ENCODE data around the gene ABCC3. TPM values are rescaled to one million over a fixed set of nuclear protein-coding genes. Genes with fewer than 3 reads are reported as not detected.

The ABCC3 gene
- total and polyA plus RNA-seq, 2 donors (not counting 3 experiments of a cell fraction or from before 2014, with no cell fraction given): 1.1 to 2.6 TPM

- intact Hi-C loops (cut with micrococcal nuclease) (no loop called here), dilution Hi-C loops (cut with MboI; ENCODE audit: extremely low pct_ligation_motif_present, low sequenced_read_pairs) (no loop called here)
- H3K9me3 ChIP-seq (replicated peaks; ENCODE audit: control insufficient read depth, insufficient read depth, low read length): no peaks in the 10 kb centered on the region
- FAIRE-seq (no peak), DNase-seq (ENCODE audit: low read depth, low spot score) (no peak)
- peaks cover 16% of the 10 kb centered on the region for H4K20me1 ChIP-seq (replicated peaks; ENCODE audit: control insufficient read depth, extremely low read depth, insufficient read depth, low read length)
- no peak overlapping the region for H3K4me2 ChIP-seq (ENCODE audit: insufficient read depth, low read length)
- no peak overlapping the region for H2AFZ ChIP-seq (ENCODE audit: low read depth, low read length)
- H3K79me2 ChIP-seq (ENCODE audit: control insufficient read depth, insufficient read depth, low read length): peaks cover 98% of the 10 kb centered on the region
- no peaks in the 10 kb centered on the region for H3K9me1 ChIP-seq (replicated peaks; ENCODE audit: control insufficient read depth, extremely low read depth, insufficient read depth, low read length)
- ChIA-PET CTCF (interaction anchor here (1.2 to 2.1 kb wide), 2 partner anchors 16 to 20 kb away, joined by 3 to 5 read pairs; no protein-coding TSS in a partner anchor), POLR2A (no interaction called here)
- H3K27me3 ChIP-seq (ENCODE audit: control insufficient read depth in 2 of 2, insufficient read depth in 2 of 2, low read length in 2 of 2): no peaks in the 10 kb centered on the region
- H3K36me3 ChIP-seq (ENCODE audit: control insufficient read depth in 2 of 2, extremely low read depth in 1 of 2, insufficient read depth in 2 of 2, low read length in 2 of 2): no peaks in the 10 kb centered on the region
- no peak overlapping the region for H3K4me3 ChIP-seq (replicated peaks in 1 of 3; ENCODE audit: insufficient read depth in 1 of 3, low read depth in 1 of 3, low read length in 3 of 3)
- no TSS peak for BruUV-seq (replicated peaks)
- TF ChIP-seq FOS (IDR thresholded peaks at IDR 0.05; ENCODE audit: borderline replicate concordance, insufficient read depth, low read length): no peak
- no peak for TF ChIP-seq EZH2 (IDR thresholded peaks at IDR 0.05; ENCODE audit: borderline replicate concordance, low read depth, low read length, severe bottlenecking)
- TF ChIP-seq JUN (IDR thresholded peaks at IDR 0.05; ENCODE audit: borderline replicate concordance, insufficient read depth, insufficient read length, low read depth): no peak
- no peak for TF ChIP-seq MYC (IDR thresholded peaks at IDR 0.05; ENCODE audit: low read depth, low read length)
- no peak for TF ChIP-seq POLR2AphosphoS5 (IDR thresholded peaks at IDR 0.05; ENCODE audit: insufficient read depth, low read depth, low read length)
- TF ChIP-seq MAX (IDR thresholded peaks at IDR 0.05; ENCODE audit: insufficient read depth, insufficient read length): no peak
- no peak for TF ChIP-seq CTCF (IDR thresholded peaks at IDR 0.05; ENCODE audit: extremely low read depth in 1 of 2, insufficient read depth in 1 of 2, low read depth in 1 of 2, low read length in 2 of 2)
- TF ChIP-seq GATA2 (IDR thresholded peaks at IDR 0.05; ENCODE audit: insufficient read depth, insufficient read length, low read depth, low read length): no peak
- no peak for TF ChIP-seq POLR2A (IDR thresholded peaks at IDR 0.05; ENCODE audit: low read depth, low read length)
- H3K9ac ChIP-seq (replicated peaks; ENCODE audit: extremely low read depth, insufficient read depth, low read length): no peak overlapping the region
- no peaks in the 10 kb centered on the region for H3K4me1 ChIP-seq (ENCODE audit: control insufficient read depth, extremely low read depth, insufficient read depth, low read length)
- no peak overlapping the region for H3K27ac ChIP-seq (ENCODE audit: insufficient read depth, low read depth, low read length)
These were observed 94.4 kb downstream of the ABCC3 start for GRCh38 chr17:50728881-50729765.

Measured in endothelial cell of umbilical vein (primary cell).